Measurements from ENCODE around the gene SERINC5. TPM values are rescaled to one million over a fixed set of nuclear protein-coding genes. Genes with fewer than 3 reads are reported as not detected.
"Not testable (repeated sequence)": the region's sequence is repeated elsewhere in the genome, so short reads cannot be mapped to it uniquely, and the experiment has no call there.

SERINC5 gene
- total RNA-seq, 2 donors from 2014 or later = 12.8 to 13.9 TPM

DNA sequence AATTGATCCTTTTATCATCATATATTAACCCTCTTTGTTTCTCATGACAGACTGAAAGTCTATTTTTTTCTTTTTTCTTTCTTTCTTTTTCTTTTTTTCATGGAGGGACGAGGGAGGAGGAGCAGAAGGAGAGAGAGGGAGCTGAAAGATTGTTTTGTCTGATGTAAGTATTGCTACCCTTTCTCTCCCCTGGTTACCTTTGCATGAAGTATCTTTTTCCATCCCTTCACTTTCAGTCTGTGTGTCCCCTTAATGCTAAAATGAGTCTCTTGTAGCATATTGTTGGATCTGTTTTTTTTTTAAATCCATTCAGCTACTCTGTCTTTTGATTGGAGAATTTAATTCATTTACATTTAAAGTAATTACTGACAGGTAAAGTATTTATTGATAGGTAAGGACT is 27.5 kb upstream of the SERINC5 start:
- H3K4me3 ChIP-seq = no peak overlapping the region
- H3K27me3 ChIP-seq (replicated peaks; ENCODE audit: insufficient read depth) = no peaks in the 10 kb centered on the region
- no peak for DNase-seq (ENCODE audit: low spot score)
- TF ChIP-seq, protein P1, sequence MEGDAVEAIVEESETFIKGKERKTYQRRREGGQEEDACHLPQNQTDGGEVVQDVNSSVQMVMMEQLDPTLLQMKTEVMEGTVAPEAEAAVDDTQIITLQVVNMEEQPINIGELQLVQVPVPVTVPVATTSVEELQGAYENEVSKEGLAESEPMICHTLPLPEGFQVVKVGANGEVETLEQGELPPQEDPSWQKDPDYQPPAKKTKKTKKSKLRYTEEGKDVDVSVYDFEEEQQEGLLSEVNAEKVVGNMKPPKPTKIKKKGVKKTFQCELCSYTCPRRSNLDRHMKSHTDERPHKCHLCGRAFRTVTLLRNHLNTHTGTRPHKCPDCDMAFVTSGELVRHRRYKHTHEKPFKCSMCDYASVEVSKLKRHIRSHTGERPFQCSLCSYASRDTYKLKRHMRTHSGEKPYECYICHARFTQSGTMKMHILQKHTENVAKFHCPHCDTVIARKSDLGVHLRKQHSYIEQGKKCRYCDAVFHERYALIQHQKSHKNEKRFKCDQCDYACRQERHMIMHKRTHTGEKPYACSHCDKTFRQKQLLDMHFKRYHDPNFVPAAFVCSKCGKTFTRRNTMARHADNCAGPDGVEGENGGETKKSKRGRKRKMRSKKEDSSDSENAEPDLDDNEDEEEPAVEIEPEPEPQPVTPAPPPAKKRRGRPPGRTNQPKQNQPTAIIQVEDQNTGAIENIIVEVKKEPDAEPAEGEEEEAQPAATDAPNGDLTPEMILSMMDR (IDR thresholded peaks at IDR 0.05) = no peak
- H3K9me3 ChIP-seq = no peaks in the 10 kb centered on the region
- no peaks in the 10 kb centered on the region for H3K4me1 ChIP-seq (ENCODE audit: control insufficient read depth in 1 of 2, low read depth in 2 of 2)
- H3K36me3 ChIP-seq = no peaks in the 10 kb centered on the region
- H3K27ac ChIP-seq = no peak overlapping the region
- ATAC-seq (ENCODE audit: insufficient number of reproducible peaks, low FRiP score, low read depth) = no peak

DNA sequence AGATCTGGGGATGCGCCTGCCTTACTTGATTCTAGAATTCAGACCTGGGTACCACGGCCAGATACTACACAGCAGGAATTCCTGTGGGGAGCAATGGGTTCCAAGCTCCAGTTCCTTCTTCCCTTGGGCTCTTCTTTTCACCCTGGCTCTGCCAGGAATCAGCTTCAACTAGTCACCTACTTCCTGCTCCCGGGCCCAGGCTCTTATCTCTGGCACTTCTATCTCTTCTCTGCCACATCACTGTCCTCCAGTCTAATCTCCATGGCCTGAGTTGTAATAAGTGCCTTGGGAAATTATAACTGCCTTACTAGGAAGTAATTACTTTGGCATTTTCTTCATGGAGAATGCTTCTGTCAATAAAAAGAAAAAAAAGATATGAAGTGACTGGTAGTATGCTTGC is 26.2 kb upstream of the SERINC5 start:
- ATAC-seq (ENCODE audit: insufficient number of reproducible peaks, low FRiP score, low read depth) (no peak), DNase-seq (ENCODE audit: low spot score) (no peak)
- H3K4me1 ChIP-seq (ENCODE audit: control insufficient read depth in 1 of 2, low read depth in 2 of 2) = no peaks in the 10 kb centered on the region
- no peaks in the 10 kb centered on the region for H3K9me3 ChIP-seq
- H3K4me3 ChIP-seq = no peak overlapping the region
- no peak overlapping the region for H3K27ac ChIP-seq
- TF ChIP-seq, protein P1 (IDR thresholded peaks at IDR 0.05) = no peak
- no peaks in the 10 kb centered on the region for H3K27me3 ChIP-seq (replicated peaks; ENCODE audit: insufficient read depth)
- H3K36me3 ChIP-seq = no peaks in the 10 kb centered on the region

DNA sequence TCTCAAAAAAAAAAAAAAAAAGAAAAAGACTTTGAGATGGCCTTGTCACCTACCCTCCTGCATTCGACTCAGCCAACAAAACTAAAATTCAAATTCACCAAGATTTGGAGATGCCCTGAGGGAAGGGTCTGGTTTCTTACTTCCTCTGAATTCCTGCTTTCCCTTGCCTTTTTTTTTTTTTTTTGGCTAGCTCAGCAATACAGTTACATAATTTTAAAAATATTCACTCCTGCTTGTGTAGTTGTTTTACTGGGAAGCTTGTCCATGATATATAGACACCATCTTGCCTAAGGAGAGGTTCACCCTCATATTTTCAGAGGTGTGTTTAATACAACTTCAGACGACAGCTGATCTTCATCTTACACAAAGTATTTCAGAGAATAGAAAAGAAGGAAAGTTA is 21.3 kb upstream of the SERINC5 start:
- no peak for DNase-seq (ENCODE audit: low spot score)
- ATAC-seq (ENCODE audit: insufficient number of reproducible peaks, low FRiP score, low read depth) = no peak
- Histone ChIP-seq H3K4me1 (ENCODE audit: control insufficient read depth in 1 of 2, low read depth in 2 of 2) (no peaks in the 10 kb centered on the region), H3K27me3 (replicated peaks; ENCODE audit: insufficient read depth) (no peaks in the 10 kb centered on the region), H3K27ac (no peak overlapping the region), H3K4me3 (no peak overlapping the region), H3K9me3 (no peaks in the 10 kb centered on the region), H3K36me3 (no peaks in the 10 kb centered on the region)
- TF ChIP-seq, protein P1 (IDR thresholded peaks at IDR 0.05) = no peak

DNA sequence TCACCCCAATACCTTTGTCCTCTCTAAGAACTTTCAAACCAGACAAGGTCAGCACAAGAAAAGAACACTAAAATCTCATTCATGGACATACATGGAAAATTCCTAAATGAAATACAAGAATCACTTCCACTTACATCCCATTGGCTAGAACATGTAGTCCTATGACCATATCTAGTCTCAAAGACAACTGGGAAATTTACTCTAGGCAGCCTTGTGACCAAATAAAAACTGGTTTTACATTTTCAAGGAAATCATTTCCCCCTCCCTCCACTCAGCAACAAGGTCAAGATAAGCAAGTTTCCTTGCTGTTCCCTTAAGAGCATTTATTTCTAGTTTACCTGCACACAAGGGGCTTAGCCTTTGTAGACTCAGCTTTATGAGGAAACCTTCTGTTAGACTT is 20.3 kb upstream of the SERINC5 start:
- TF ChIP-seq, protein P1 (IDR thresholded peaks at IDR 0.05) = no peak
- ATAC-seq (ENCODE audit: insufficient number of reproducible peaks, low FRiP score, low read depth) (no peak), DNase-seq (ENCODE audit: low spot score) (no peak)
- H3K27me3 ChIP-seq (replicated peaks; ENCODE audit: insufficient read depth) = no peaks in the 10 kb centered on the region
- no peak overlapping the region for H3K27ac ChIP-seq
- no peaks in the 10 kb centered on the region for H3K36me3 ChIP-seq
- no peak overlapping the region for H3K4me3 ChIP-seq
- no peaks in the 10 kb centered on the region for H3K4me1 ChIP-seq (ENCODE audit: control insufficient read depth in 1 of 2, low read depth in 2 of 2)
- H3K9me3 ChIP-seq = no peaks in the 10 kb centered on the region

DNA sequence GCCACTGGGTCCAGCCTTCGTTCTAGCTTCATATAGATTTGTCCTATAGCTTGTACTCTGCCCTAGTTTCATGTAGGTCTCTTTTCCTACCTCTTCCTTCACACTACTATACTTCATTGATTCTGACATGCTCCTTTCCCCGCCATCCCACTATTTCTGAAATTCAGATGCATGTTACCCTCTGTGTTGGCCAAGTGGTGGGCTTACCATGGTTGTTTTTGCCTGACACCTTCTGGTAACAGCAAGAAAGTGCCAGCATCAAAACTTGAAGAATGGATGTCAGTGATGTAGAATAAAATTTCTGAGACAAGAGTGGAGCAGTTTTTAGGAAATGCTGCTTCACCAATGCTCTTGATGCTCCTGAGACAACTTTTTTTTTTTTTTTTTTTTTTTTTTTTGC is 19.5 kb upstream of the SERINC5 start:
- Histone ChIP-seq H3K27ac (no peak overlapping the region), H3K27me3 (replicated peaks; ENCODE audit: insufficient read depth) (no peaks in the 10 kb centered on the region), H3K9me3 (no peaks in the 10 kb centered on the region), H3K4me3 (no peak overlapping the region), H3K36me3 (no peaks in the 10 kb centered on the region), H3K4me1 (ENCODE audit: control insufficient read depth in 1 of 2, low read depth in 2 of 2) (no peaks in the 10 kb centered on the region)
- DNase-seq (ENCODE audit: low spot score) = no peak
- no peak for ATAC-seq (ENCODE audit: insufficient number of reproducible peaks, low FRiP score, low read depth)
- TF ChIP-seq, protein P1 (IDR thresholded peaks at IDR 0.05) = no peak

DNA sequence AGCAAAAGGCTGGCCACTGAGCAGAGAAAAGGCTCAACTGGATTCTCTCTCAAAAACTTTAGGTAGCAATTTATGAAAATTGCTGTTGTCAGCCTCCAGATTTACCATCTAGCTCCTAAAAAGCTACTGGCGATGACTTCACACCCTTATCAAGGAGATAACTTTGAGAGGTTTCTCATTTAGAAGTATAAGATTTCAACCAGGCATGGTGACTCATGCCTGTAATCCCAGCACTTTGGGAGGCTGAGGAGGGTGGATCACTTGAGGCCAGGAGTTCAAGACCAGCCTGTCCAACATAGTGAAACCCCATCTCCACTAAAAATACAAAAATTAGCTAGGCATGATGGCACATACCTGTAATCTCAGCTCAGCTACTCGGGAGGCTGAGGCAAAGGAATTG is 14.7 kb upstream of the SERINC5 start:
- not testable (repeated sequence) for H3K27me3 ChIP-seq (replicated peaks; ENCODE audit: insufficient read depth); H3K4me3 ChIP-seq

More for the DNA sequence above, 14.7 kb upstream of the SERINC5 start:
- not testable (repeated sequence) for DNase-seq (ENCODE audit: low spot score); H3K27ac ChIP-seq; H3K36me3 ChIP-seq; ATAC-seq (ENCODE audit: insufficient number of reproducible peaks, low FRiP score, low read depth); H3K9me3 ChIP-seq; H3K4me1 ChIP-seq (ENCODE audit: control insufficient read depth in 1 of 2, low read depth in 2 of 2)
